A549 treated with Hydrocortisone at 1 μM for 4 hours (cell line): ENCODE results near the gene ERP29. TPM values are rescaled to one million over a fixed set of nuclear protein-coding genes. Genes with fewer than 3 reads are reported as not detected.

Experiments
- total RNA-seq: library from RNA; stranded (reverse); fragments of 200-300 nt; extraction: Qiagen RNA extraction; gene quantifications from 5 replicates; pipeline ENCODE4 v1.2.3, GENCODE V29; 2022

The ERP29 gene
- 123 to 143 TPM (median 124 TPM) in 5 replicates for total RNA-seq

GRCh38 chr12:112012775-112013600 lies at the start of gene ERP29, which contains the start of gene TMEM116:
ERP29 (plus strand) TSS chr12:112013426; CDS start chr12:112013466, 40 bp downstream.
TMEM116 (minus strand) TSS chr12:112013165; CDS start chr12:112005270, 7,895 bp downstream.

Other genes with a start within 250 kb of the ERP29 start
- 74.6 to 90.6 TPM (median 85.6 TPM) in 5 replicates for gene ALDH2, start 246.5 kb upstream of the ERP29 start, total RNA-seq
- 51.2 to 59.4 TPM (median 55.8 TPM) in 5 replicates for gene MAPKAPK5, start 171.2 kb upstream of the ERP29 start, total RNA-seq
- 5.7 to 6.4 TPM (median 6.1 TPM) in 5 replicates for gene TMEM116, start 261 bp upstream of the ERP29 start, total RNA-seq
- gene NAA25, start 95.4 kb downstream of the ERP29 start, total RNA-seq: 14.1 to 22.3 TPM (median 18.6 TPM) in 5 replicates
- 15.2 to 20.4 TPM (median 16.5 TPM) in 5 replicates for gene TRAFD1, start 112.1 kb downstream of the ERP29 start, total RNA-seq